Measurements from ENCODE around the gene STBD1. TPM values are rescaled to one million over a fixed set of nuclear protein-coding genes. Genes with fewer than 3 reads are reported as not detected.

STBD1 gene
- total and polyA plus RNA-seq, 12 donors: 14.8 to 53.7 (median 22.6) TPM

DNA sequence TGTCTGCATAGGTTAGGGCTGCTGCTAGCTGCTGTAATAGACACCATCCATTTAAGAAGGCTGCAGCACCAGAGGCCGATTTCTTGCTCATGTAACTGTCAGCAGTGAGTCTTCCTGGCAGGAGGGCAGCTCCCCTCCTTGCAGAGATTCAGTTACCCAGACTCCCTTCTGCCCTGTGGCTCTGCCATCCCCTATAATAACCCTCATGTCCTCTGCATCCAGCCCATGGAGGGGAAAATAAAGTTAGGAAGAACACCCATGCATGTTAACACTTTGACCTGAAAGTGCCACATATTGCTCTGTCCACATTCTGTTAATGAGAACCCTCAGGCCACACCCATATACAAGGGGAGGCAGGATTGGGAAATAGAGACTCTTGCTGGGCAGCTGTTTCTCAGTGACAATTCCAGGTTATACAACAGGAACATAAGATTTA, 5.4 kb downstream of the STBD1 start:
- Histone ChIP-seq H3K4me1 (peaks cover 0 to 37% (median 17%) of the 10 kb centered on the region in 9 donors), H3K4me3 (no peak overlapping the region), H3K27ac (no peak overlapping the region), H3K36me3 (peaks cover 0 to 20% (median 5%) of the 10 kb centered on the region in 9 donors), H3K27me3 (no peaks in the 10 kb centered on the region), H3K9me3 (peaks cover 0 to 15% (median 7%) of the 10 kb centered on the region in 11 donors)
- WGBS, 2 donors: 29 to 43% methylated on average over 1 of the region's 1 CpG
- DNase-seq (no peak), ATAC-seq (no peak)
- intact Hi-C loops (cut with DNase I): loop anchor here in 1 of 10 donors (5.0 kb wide), 1 partner anchor 135 kb away; no protein-coding TSS in a partner anchor
- TF ChIP-seq CTCF (IDR thresholded peaks at IDR 0.05): no peak

DNA sequence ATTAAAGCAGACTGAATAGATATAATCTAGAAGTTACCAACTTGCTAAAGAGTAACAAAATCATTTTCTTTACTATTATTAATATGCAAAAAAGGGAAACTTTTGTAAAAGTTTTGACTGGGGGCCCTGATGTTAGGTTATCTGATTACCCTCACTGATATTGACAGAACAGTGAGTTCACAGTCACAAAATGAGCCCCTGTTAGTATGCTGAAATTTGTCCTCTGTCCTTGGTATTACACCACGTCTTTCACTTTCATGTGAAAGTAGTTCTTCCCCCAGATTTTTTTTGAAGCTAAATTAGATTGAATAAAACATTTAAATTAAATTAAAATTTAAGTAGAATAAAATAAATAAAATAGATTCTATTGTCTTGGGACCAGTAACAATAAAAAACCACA, 5.9 kb downstream of the STBD1 start:
- Histone ChIP-seq H3K4me1 (peaks cover 0 to 37% (median 13%) of the 10 kb centered on the region in 9 donors), H3K4me3 (no peak overlapping the region), H3K36me3 (peaks cover 0 to 20% (median 5%) of the 10 kb centered on the region in 9 donors), H3K9me3 (peaks cover 0 to 20% (median 7%) of the 10 kb centered on the region in 11 donors), H3K27me3 (no peaks in the 10 kb centered on the region), H3K27ac (no peak overlapping the region)
- intact Hi-C loops (cut with DNase I): loop anchor here in 1 of 10 donors (5.0 kb wide), 1 partner anchor 135 kb away; no protein-coding TSS in a partner anchor
- no peak for ATAC-seq
- DNase-seq: no peak
- TF ChIP-seq CTCF (IDR thresholded peaks at IDR 0.05): no peak
- WGBS, 2 donors: 43 to 67% methylated on average over 1 of the region's 1 CpG

DNA sequence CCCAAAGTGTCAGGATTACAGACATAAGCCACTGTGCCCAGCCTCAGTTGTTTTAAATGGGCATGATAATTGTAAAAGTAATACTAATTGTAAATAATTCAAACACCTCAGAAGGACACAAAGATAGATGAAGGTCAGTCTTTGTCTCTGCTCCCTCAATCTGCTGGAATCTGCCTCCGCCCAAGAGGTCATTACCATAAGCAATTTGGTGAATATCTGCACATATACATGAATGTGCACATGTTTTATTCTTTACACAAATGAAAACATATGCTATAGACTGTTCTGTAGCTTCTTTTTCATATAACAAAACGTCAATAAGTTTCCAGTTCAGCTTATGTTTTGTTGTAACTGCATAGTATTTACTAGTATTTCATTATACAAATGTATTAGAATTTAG, 7.0 kb downstream of the STBD1 start:
- peaks cover 0 to 21% (median 7%) of the 10 kb centered on the region in 11 donors for H3K9me3 ChIP-seq
- DNase-seq (no peak), ATAC-seq (no peak)
- no peak overlapping the region for H3K4me3 ChIP-seq
- intact Hi-C loops (cut with DNase I): loop anchor here in 1 of 10 donors (5.0 kb wide), 1 partner anchor 136 kb away; no protein-coding TSS in a partner anchor
- TF ChIP-seq CTCF (IDR thresholded peaks at IDR 0.05): no peak
- peaks cover 0 to 37% (median 10%) of the 10 kb centered on the region in 9 donors for H3K4me1 ChIP-seq
- WGBS, 2 donors: 77 to 82% methylated on average over 2 of the region's 2 CpGs
- H3K27ac ChIP-seq: no peak overlapping the region
- no peaks in the 10 kb centered on the region for H3K27me3 ChIP-seq
- peaks cover 0 to 20% (median 5%) of the 10 kb centered on the region in 9 donors for H3K36me3 ChIP-seq

GRCh38 chr4:76315267-76315918, 8.9 kb downstream of the STBD1 start:
- Histone ChIP-seq H3K27me3 (no peaks in the 10 kb centered on the region), H3K27ac (no peak overlapping the region), H3K4me1 (peaks cover 0 to 19% (median 3%) of the 10 kb centered on the region in 9 donors), H3K9me3 (peaks cover 0 to 30% (median 9%) of the 10 kb centered on the region in 11 donors), H3K36me3 (peaks cover 0 to 8% (median 0%) of the 10 kb centered on the region in 9 donors), H3K4me3 (no peak overlapping the region)
- TF ChIP-seq CTCF (IDR thresholded peaks at IDR 0.05): peak in 1 of 9 donors; percentile 7
- DNase-seq (no peak), ATAC-seq (peak in 3 of 8 donors; percentile 42 to 74 (median 60))
- intact Hi-C loops (cut with DNase I): no loop called here
- 56 to 60% methylated on average over 7 of the region's 7 CpGs for WGBS, 2 donors

All from heart right ventricle (tissue), 16 donors.